Stimulated activated CD4-positive, alpha-beta T cell treated with anti-CD3 and anti-CD28 coated beads, Interleukin-4, amount 100 ng/mL, for 48 hours (primary cell): ENCODE data around the gene FLRT1.

ENCODE experiments used
- DNase-seq, 2 donors: peaks; one replicate each; pipeline ENCODE4 v3.0.0-alpha.2; 2020; ENCODE audit warnings: low read depth in 2 of 2

The FLRT1 gene

DNA sequence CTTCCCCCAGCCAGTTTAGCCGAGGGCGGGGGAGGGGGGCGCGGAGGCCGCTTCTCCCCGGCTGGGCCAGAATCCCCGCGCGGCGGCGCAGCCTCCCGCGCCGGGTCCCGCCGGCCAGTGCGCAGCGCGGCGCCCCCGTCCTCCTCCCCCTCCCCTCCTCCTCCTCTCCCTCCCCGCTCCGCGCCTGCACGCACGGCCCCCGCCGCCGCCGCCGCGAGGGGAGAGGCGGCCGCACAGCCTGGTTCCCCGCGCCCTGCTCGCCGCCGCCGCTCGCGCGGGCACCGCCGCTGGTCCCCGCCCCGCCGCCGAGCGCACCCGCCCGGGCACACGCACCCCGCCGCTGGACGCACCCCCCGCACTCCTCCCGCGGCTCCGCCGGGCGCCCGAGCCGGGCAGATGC, at the start of gene FLRT1:
FLRT1 (plus strand) TSS at position 356 of the 400 bp plus-strand sequence. CDS start 80,337 bp downstream, outside the sequence.
- no peak for DNase-seq

DNA sequence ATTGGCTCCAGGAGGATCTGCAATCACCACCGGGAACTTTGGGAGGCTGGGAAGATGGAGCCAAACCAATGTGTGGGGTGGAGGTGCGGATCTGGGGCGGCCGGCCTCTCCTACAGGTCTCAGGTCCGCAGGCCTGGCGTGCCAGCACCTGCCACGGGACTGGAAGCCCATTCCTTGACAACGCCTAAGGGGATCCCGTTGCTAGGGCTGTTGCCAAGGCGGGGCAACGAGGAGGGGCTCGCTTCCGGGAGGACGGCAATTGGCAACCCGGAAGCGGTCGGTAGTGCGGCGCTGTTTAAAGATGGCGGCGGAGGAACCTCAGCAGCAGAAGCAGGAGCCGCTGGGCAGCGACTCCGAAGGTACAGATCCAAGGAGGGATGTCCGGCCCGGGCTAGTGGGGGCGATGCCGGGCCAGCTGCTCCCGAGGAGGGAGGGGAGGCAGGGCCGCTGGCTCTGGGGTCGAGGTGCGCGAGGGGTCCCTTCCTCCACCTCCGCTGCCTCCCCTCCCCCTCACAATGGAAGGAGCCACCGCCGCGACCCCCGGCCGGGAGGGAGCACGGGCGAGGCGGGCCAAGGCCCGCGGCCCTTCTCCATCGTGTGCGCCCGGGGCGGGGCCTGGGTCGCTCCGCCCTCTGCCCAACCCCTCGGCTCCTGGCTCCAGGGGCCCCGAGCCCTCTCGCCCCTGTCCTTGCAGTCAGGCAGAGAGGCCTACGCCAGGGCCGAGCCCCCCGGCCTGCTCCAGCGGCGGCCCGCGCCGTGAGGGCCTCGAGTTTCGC, 49.4 kb upstream of the FLRT1 start, which contains the start of gene OTUB1:
OTUB1 (plus strand) TSS at position 283 of the 776 bp plus-strand sequence; CDS start at position 302, 19 bp downstream.
- peak; percentile 80 to 89 for DNase-seq

DNA sequence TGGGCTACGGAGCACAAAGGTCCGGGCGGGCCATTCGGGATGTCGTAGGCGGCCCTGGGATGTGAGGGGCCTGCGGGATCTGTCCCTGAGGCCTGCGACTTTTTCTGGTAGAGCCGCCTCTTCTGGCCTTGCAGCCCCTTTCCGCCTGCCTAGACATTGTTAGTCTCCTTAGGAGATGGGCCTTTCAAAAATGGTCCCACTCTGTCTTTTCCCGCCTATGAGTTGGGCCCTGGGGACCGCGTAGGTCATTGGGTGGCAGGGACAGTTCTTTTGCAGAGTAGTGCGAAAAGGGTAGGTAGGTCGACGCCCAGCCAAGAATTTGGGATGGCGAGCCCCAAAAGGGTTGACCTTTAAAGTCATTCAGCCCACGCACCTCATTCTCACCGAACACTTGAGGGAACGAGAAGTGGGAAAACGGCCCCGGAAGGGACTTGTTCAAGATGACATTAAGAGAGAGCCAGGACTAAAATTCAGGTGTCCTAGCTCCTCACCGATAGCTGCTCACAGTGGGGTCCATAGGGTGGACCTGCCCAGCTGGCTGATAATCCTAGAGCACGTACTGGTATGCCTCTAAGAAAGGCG, 48.7 kb upstream of the FLRT1 start:
- DNase-seq: no peak

DNA sequence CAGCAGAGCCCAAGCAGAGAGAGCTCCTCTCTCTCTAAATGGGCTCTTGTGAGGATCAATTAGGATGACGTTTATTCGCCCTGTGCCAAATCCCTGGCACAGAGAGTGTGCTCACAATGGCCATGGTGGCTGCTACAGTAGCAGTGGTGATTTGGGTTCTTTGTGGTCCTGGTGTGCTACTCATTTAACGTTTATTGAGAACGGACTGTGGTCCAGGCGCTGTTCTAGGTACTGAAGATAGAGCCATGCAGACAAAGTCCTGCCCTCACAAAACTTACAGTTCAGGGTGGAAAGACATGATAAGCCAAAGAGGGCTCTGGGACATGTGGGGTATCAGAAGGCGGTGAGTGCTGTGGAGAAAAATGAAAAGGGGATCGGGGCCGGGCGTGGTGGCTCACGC, 44.2 kb upstream of the FLRT1 start:
- no peak for DNase-seq

- no peak for DNase-seq
Observed at GRCh38 chr11:63993100-63993499, 42.6 kb upstream of the FLRT1 start.

- DNase-seq: no peak
Observed at GRCh38 chr11:63993993-63994392, 41.7 kb upstream of the FLRT1 start.

- no peak for DNase-seq
Observed at GRCh38 chr11:63996512-63996911, 39.2 kb upstream of the FLRT1 start.

- DNase-seq: no peak
Observed at GRCh38 chr11:63997104-63997700, 38.5 kb upstream of the FLRT1 start.

DNA sequence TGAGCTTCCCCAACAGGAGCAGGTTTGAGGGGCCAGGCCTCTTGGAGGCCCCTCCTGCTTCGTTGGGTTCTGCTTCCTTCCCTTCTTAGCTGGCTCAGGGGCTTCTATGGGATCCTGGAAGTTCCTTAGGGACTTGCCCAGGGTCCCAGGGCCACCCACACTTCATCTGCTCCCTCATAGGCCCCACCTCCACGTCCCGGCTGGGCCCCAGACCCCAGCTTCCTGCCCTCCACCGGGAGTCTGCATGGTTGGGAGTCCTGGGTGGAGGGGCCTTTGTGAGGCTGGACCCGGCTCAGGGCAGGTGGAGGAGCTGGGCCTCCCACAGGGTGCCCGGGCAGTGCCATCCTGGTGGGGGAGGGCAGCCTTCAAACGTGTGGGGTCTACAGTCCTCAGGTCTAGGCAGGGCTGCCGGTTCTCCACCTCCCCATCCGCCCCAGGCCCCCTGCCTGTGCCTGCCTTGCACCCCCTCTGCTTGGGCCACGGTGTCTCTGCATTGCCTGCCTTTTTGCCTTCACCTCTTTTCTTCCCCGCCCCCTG, 37.9 kb upstream of the FLRT1 start:
- no peak for DNase-seq

GRCh38 chr11:63998558-63999348, 37.0 kb upstream of the FLRT1 start:
- peak in 1 of 2 donors; percentile 12 for DNase-seq

- DNase-seq: peak; percentile 45 to 52
Observed at GRCh38 chr11:63999349-64000025, 36.2 kb upstream of the FLRT1 start.

- peak; percentile 64 to 65 for DNase-seq
Observed at GRCh38 chr11:64000026-64000739, 35.5 kb upstream of the FLRT1 start.

GRCh38 chr11:64000740-64001483, 34.8 kb upstream of the FLRT1 start:
- no peak for DNase-seq

GRCh38 chr11:64001484-64002420, 34.0 kb upstream of the FLRT1 start:
- no peak for DNase-seq

DNA sequence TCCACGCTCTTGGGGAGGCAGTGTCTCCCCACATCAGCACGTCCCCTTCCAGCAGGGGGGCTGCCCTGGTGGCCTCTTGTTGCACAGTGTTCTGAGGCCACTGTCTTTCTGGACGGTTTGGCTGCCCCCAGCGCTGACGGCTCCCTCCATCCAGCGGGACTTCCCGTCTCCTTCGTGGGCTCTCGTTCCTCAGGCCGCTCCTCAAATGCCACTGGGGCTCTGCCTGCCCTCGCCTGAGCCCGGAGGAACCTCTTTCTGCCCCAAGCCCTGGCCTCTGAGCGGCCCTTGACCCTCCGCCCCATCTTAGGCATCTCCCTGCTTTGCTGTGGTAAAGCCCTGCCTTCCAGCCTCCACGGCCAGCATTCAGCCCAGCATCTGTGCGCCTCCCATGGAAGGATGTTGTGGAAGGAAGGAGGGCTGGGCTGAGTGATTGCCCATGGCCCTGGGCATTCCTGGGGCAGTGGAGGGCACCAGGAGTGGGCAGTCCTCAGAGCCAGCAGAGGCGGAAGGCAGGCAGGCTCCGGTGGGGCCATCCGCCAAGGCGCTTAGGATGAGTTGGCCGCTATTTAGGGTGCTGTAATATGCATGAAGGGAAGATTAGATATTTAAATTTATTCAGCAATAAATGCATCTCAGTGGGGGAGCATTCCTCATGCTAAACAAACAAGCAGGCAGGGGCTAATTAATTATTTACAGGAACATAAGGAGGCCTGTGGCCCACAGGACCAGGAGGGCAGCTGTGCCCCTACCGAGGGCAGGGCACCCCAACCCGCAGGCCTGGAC, 31.7 kb upstream of the FLRT1 start:
- no peak for DNase-seq

GRCh38 chr11:64004590-64004984, 31.1 kb upstream of the FLRT1 start:
- DNase-seq: no peak

DNA sequence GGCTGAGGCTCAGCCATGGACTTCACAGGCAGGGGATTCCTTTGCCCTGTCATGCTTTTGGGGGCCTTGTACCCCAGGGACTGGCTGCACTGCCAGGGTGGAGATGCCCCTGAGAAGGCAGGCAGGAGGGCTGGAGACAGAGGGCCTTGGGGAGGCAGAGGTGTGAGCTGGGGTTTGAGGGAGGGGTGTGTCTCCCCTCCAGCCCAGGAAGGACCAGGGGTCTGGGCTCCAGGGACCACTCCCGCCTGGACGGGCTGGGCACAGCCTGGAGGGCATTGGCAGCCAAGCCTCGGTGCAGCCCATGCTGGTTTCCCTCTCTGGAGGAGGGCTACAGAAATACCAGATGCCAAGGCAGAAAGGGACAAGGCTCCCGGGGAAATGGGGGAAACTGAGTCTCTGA, 30.0 kb upstream of the FLRT1 start:
- no peak for DNase-seq

DNA sequence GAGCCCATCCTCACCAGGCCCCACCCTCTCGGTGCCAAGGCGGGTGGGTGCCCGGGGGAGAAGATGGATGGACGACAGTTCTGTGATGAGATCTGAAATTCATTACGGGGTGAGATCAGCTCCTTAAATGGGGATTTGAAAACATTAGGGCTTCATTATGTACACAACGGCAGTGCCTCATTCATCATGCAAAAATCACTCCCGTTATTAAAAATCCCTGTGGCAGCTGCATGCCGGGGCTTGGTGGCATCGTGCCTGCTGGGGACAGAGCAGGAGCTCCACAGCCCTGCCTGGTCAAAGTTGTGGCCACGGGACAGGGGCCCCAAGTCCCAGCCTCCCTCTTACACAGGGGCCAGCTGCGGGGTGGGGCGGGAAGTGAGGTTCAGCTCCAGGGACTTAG, 29.3 kb upstream of the FLRT1 start:
- no peak for DNase-seq
